Measurements from ENCODE around the gene ZNF689.
"Not testable (repeated sequence)": the region's sequence is repeated elsewhere in the genome, so short reads cannot be mapped to it uniquely, and the experiment has no call there.

Gene ZNF689

GRCh38 chr16:30601966-30602365 lies 8.2 kb downstream of the ZNF689 start:
- DNase-seq (ENCODE audit: low spot score) = no peak
- in situ Hi-C loops (cut with MboI; ENCODE audit: low pct_unique_long_range_greater_than_20kb, low sequenced_read_pairs, unreplicated experiment) = loop anchor here (10.0 to 25.0 kb wide), 2 partner anchors 167 to 490 kb away; partner anchors contain the start of genes DCTPP1, GDPD3 and MAPK3
- no peak for TF ChIP-seq CTCF (IDR thresholded peaks at IDR 0.05; ENCODE audit: extremely low read depth, insufficient read depth, missing control alignments)

- in situ Hi-C loops (cut with MboI; ENCODE audit: low pct_unique_long_range_greater_than_20kb, low sequenced_read_pairs, unreplicated experiment) = loop anchor here (10.0 to 25.0 kb wide), 2 partner anchors 166 to 489 kb away; partner anchors contain the start of genes DCTPP1, GDPD3 and MAPK3
- no peak for DNase-seq (ENCODE audit: low spot score)
- TF ChIP-seq CTCF (IDR thresholded peaks at IDR 0.05; ENCODE audit: extremely low read depth, insufficient read depth, missing control alignments) = no peak
Observed at GRCh38 chr16:30600929-30601328, 9.3 kb downstream of the ZNF689 start.

GRCh38 chr16:30600215-30600614 lies 10.0 kb downstream of the ZNF689 start:
- TF ChIP-seq CTCF (IDR thresholded peaks at IDR 0.05; ENCODE audit: extremely low read depth, insufficient read depth, missing control alignments) = no peak
- in situ Hi-C loops (cut with MboI; ENCODE audit: low pct_unique_long_range_greater_than_20kb, low sequenced_read_pairs, unreplicated experiment) = loop anchor here (10.0 to 25.0 kb wide), 2 partner anchors 165 to 488 kb away; partner anchors contain the start of genes DCTPP1, GDPD3 and MAPK3
- no peak for DNase-seq (ENCODE audit: low spot score)

GRCh38 chr16:30592871-30593270 lies 17.3 kb downstream of the ZNF689 start:
- no peak for DNase-seq (ENCODE audit: low spot score)
- in situ Hi-C loops (cut with MboI; ENCODE audit: low pct_unique_long_range_greater_than_20kb, low sequenced_read_pairs, unreplicated experiment) = no loop called here
- no peak for TF ChIP-seq CTCF (IDR thresholded peaks at IDR 0.05; ENCODE audit: extremely low read depth, insufficient read depth, missing control alignments)

- DNase-seq (ENCODE audit: low spot score); in situ Hi-C loops (cut with MboI; ENCODE audit: low pct_unique_long_range_greater_than_20kb, low sequenced_read_pairs, unreplicated experiment): not testable (repeated sequence)
Observed at GRCh38 chr16:30590869-30591268, 19.3 kb downstream of the ZNF689 start.

- DNase-seq (ENCODE audit: low spot score) = not testable (repeated sequence)
Observed at GRCh38 chr16:30589582-30589981, 20.6 kb downstream of the ZNF689 start.

GRCh38 chr16:30588651-30589050 lies 21.5 kb downstream of the ZNF689 start:
- in situ Hi-C loops (cut with MboI; ENCODE audit: low pct_unique_long_range_greater_than_20kb, low sequenced_read_pairs, unreplicated experiment) = no loop called here
- DNase-seq (ENCODE audit: low spot score) = no peak
- TF ChIP-seq CTCF (IDR thresholded peaks at IDR 0.05; ENCODE audit: extremely low read depth, insufficient read depth, missing control alignments) = no peak

More at GRCh38 chr16:30589582-30589981, 20.6 kb downstream of the ZNF689 start:
- in situ Hi-C loops (cut with MboI; ENCODE audit: low pct_unique_long_range_greater_than_20kb, low sequenced_read_pairs, unreplicated experiment) = not testable (repeated sequence)
